GM12874 (cell line): ENCODE measurements around the gene RAB3A.

Experiments
- TF ChIP-seq, protein P1 (sequence below): IDR thresholded peaks from 2 replicates; pipeline ENCODE4 v1.5.1; 2011; ENCODE audit warnings: low read depth, mild to moderate bottlenecking, control low read depth, low read length, moderate library complexity; ENCODE audit not compliant: insufficient read depth

Gene RAB3A

DNA sequence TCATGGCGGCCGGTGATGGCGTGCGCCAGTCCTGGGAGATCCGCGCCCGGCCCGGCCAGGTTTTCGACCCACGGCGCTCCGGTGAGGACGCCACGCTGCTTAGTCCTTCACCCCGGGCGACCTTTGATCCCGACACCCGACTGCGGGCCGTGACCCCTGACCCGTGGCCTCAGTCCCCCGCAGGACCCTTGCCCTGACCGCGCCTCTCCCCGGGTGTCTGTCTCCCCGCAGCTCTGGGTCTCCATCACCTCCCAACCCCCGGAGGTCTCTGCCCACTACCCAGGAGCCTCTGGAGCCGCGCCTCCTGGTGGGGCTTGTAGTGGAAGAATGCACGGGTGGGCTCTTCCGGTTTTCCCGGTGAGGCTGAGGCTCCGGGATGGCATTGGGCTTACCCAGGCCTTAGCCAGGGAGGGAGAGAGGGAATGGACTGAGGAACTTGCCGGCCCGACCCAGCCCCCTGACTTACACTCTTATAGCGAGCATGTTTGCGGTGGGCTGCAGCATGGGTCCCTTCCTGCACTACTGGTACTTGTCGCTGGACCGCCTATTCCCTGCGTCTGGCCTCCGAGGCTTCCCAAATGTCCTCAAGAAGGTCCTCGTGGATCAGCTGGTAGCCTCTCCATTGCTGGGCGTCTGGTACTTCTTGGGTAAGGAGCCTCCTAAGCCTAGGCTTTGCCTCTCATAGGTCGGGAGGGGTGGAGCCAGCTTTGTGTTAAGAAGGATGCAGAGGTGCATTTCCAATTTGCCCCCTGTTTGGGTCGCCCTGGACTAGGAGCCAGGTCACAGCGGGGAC, 10.3 kb downstream of the RAB3A start:
- TF ChIP-seq, protein P1, sequence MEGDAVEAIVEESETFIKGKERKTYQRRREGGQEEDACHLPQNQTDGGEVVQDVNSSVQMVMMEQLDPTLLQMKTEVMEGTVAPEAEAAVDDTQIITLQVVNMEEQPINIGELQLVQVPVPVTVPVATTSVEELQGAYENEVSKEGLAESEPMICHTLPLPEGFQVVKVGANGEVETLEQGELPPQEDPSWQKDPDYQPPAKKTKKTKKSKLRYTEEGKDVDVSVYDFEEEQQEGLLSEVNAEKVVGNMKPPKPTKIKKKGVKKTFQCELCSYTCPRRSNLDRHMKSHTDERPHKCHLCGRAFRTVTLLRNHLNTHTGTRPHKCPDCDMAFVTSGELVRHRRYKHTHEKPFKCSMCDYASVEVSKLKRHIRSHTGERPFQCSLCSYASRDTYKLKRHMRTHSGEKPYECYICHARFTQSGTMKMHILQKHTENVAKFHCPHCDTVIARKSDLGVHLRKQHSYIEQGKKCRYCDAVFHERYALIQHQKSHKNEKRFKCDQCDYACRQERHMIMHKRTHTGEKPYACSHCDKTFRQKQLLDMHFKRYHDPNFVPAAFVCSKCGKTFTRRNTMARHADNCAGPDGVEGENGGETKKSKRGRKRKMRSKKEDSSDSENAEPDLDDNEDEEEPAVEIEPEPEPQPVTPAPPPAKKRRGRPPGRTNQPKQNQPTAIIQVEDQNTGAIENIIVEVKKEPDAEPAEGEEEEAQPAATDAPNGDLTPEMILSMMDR, result no peak

DNA sequence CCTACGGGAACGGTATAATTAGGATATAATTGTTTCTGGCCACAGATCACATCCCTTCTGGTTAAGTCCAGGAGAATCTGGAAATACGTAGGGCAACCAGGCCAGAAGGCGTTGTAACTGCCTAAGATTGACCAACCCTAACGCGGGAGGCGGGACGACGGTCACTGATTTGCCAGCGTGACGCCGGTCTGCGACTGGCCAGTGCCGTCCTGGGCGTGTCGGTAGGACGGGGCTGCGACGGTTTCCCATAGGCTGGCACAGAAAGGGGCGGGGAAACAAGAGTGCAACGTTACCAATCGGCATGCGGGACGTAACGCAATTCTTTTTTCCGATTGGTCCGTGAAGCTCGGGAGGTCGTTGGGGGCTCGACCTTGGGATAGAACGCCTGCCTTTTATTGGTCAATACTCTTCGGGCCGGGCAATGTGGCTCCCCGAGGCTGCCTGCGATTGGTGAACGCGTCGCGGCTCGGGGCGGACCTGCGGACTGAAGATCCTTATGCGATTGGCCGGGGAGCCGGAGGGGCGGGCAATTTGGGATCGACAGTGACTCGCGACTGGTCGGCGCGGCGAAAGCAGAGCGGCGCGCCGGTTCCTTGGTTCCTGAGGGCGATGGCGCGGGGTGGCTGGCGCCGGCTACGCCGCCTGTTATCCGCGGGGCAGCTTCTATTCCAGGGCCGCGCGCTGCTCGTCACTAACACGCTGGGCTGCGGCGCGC, 11.0 kb downstream of the RAB3A start, which contains the start of gene MPV17L2:
Gene MPV17L2, plus strand, starts transcription at position 546 of the 715 bp plus-strand sequence. Its CDS starts 64 bp downstream, at position 610.
- TF ChIP-seq, protein P1, result no peak

DNA sequence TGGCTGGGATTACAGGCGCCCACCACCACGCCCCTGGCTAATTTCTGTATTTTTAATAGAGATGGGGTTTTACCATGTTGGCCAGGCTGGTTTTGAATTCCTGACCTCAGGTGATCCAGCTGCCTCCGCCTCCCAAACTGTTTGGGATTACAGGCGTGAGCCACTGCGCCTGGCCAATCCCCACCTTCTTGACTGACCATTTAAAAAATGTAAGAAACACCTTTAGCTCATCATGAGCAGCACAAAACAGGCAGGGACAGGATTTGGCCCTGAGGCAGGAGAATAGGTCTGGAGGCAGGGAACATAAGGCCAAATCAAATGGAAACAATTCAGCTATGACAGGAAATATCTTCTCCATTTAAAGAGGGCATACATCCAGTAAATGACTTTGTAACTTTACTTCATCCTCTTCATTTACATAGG, 12.2 kb downstream of the RAB3A start:
- TF ChIP-seq, protein P1, result no peak

DNA sequence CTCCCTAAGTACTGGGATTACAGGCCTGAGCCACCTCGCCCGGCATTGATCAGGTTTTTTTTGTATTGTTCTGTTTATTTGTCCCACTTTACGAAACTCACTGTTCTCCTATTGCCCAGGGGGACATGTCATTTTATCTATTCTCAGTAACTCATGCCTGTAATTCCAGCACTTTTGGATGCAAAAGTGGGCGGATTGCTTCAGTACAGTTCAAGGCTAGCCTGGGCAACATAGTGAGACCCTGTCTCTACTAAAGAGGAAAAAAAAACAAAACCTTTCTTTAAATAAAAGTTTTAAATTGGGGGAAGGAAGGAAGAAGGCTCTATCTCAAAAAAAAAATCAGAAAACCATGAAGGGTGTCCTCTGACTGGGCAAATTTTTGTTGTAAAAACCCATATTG, 13.6 kb downstream of the RAB3A start:
- TF ChIP-seq, protein P1, result no peak

DNA sequence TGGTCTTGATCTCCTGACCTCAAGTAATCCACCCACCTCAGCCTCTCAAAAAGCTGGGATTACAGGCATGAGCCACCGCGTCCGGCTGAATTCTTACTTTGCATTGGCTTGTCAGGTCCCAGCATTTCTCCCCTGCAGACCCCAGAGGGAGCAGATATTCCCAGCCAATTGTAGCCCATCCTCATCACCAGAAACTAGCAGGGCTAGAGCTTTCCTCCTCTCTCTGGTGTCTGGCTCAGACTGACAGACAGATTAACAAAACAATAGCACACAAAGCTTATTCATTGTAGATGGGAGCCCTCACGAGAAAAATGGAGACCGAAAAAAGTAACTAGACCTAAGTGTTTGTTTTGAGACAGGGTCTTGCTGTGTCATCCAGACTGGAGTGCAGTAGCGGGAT, 18.3 kb downstream of the RAB3A start:
- TF ChIP-seq, protein P1, result no peak

DNA sequence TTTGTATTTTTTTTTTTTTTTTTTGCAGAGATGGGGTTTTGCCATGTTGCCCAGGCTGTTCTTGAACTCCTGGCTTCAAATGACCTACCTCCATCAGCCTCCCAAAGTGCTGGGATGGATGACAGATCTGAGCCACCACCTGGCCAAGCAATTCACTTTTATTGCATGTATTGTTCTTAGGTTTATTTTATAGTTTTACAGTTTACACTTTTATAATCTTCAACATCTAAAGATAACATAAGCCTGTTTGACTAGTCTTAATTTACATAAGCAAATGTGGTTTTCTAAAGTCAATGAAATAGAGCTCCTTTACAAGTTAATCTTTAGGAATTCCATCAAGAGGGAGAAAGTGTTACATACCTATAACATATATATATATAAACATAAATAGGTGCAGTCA, 20.3 kb downstream of the RAB3A start:
- TF ChIP-seq, protein P1, result no peak

DNA sequence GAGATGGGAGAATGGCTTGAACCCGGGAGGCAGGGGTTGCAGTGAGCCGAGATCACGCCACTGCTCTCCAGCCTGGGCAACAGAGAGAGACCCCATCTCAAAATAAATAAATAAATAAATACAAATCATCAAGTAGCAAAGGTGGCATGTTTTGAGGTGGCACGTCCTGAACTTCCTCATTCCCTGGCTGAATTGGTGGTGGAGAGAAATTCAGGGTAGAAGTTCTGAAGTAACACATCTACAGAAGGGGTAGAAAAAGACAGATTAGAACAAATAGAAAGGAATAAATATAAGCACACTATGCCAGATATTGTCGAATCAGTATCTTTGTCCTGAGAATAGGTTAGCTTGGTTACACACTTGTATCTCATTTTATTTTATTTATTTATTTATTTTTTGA, 23.9 kb downstream of the RAB3A start:
- TF ChIP-seq, protein P1, result no peak
